Measurements from ENCODE around the gene CR1.
"Not testable (repeated sequence)": the region's sequence is repeated elsewhere in the genome, so short reads cannot be mapped to it uniquely, and the experiment has no call there.

CR1 gene

DNA sequence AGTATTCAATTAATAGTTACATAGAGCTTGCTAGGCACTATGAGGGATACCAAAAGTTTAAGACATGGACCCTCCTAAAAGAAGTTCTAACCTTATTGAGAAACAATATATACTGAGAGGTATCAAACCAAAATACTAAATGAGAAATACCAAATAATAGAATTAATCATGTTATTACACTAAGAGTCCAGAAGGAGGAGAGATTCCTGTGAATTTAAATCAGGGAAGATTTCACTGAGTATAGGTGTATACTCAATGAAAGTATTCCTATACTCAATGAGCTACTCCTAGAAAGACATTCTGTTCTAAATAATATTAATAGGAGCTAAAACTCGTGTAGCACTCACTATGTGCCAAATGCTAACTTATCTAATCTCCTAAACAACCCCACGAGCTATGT is 158.4 kb downstream of the CR1 start:
- TF ChIP-seq MYC (IDR thresholded peaks at IDR 0.05; ENCODE audit: low read depth, low read length) (no peak), POLR2A (IDR thresholded peaks at IDR 0.05; ENCODE audit: extremely low read depth, insufficient read length) (no peak)
- TF ChIP-seq, protein P1, sequence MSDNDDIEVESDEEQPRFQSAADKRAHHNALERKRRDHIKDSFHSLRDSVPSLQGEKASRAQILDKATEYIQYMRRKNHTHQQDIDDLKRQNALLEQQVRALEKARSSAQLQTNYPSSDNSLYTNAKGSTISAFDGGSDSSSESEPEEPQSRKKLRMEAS (IDR thresholded peaks at IDR 0.05; ENCODE audit: low read depth, low read length) = no peak
- TF ChIP-seq, protein P2, sequence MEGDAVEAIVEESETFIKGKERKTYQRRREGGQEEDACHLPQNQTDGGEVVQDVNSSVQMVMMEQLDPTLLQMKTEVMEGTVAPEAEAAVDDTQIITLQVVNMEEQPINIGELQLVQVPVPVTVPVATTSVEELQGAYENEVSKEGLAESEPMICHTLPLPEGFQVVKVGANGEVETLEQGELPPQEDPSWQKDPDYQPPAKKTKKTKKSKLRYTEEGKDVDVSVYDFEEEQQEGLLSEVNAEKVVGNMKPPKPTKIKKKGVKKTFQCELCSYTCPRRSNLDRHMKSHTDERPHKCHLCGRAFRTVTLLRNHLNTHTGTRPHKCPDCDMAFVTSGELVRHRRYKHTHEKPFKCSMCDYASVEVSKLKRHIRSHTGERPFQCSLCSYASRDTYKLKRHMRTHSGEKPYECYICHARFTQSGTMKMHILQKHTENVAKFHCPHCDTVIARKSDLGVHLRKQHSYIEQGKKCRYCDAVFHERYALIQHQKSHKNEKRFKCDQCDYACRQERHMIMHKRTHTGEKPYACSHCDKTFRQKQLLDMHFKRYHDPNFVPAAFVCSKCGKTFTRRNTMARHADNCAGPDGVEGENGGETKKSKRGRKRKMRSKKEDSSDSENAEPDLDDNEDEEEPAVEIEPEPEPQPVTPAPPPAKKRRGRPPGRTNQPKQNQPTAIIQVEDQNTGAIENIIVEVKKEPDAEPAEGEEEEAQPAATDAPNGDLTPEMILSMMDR (IDR thresholded peaks at IDR 0.05; ENCODE audit: low read depth, low read length) = no peak
- DNase-seq (ENCODE audit: low read depth) = no peak

DNA sequence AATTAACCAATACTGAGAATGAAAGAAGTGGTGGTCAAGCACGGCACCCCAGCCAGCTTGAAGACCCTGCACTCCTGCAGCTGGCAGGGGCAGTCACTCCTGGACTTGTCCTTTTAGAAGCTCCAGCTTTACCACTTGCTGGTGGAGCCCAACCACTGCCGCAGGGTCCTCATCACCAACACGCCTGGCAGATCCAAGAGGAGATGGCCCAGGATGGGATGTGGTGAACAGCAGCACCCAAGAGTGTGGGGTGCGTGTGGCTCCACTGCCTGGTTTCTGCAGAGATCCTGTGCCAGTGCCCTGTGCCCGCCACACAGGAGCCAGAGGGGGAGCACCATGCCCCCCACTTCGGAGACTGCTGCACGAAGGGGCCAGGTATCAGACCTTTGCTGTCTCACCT is 162.5 kb downstream of the CR1 start:
- DNase-seq (ENCODE audit: low read depth) = no peak
- H3K4me3 ChIP-seq (ENCODE audit: low read depth, low read length) = no peak overlapping the region
- TF ChIP-seq MYC (IDR thresholded peaks at IDR 0.05; ENCODE audit: low read depth, low read length) = no peak
- TF ChIP-seq, protein P2 (IDR thresholded peaks at IDR 0.05; ENCODE audit: low read depth, low read length) = no peak
- TF ChIP-seq POLR2A (IDR thresholded peaks at IDR 0.05; ENCODE audit: extremely low read depth, insufficient read length) = no peak
- TF ChIP-seq, protein P1 (IDR thresholded peaks at IDR 0.05; ENCODE audit: low read depth, low read length) = no peak

More for the DNA sequence above, 158.4 kb downstream of the CR1 start:
- H3K4me3 ChIP-seq (ENCODE audit: low read depth, low read length) = no peak overlapping the region

DNA sequence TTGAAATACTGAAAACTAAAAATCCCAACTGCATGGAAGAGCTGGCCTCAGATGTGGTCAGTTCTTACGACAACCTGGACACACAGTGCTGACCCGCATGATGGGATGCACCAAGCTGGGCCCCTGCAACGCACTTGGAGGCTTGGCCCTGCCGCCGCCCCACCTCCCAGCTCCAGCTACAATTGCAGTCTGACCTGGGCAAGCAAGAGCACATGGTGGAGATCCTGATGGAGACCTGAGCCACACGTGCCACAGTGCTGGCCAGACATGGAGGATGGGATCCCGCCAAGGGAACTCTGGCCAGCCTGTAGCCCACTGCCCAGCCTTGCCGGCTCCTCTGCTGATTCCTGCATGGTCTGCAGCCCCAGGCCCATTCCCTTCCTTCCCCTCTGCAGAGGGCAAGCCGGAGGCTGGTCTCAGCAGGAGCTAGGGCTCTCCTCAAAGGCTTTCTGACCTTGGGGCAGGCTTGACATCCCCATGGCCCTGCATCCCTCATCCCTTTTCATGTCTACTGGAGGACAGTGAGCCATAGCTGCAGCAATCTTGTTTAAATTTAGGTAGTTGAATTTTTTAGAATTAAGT is 163.0 kb downstream of the CR1 start:
- DNase-seq (ENCODE audit: low read depth) = no peak
- TF ChIP-seq MYC (IDR thresholded peaks at IDR 0.05; ENCODE audit: low read depth, low read length) (no peak), POLR2A (IDR thresholded peaks at IDR 0.05; ENCODE audit: extremely low read depth, insufficient read length) (no peak)
- TF ChIP-seq, protein P2 (IDR thresholded peaks at IDR 0.05; ENCODE audit: low read depth, low read length) = no peak
- TF ChIP-seq, protein P1 (IDR thresholded peaks at IDR 0.05; ENCODE audit: low read depth, low read length) = no peak
- H3K4me3 ChIP-seq (ENCODE audit: low read depth, low read length) = no peak overlapping the region

DNA sequence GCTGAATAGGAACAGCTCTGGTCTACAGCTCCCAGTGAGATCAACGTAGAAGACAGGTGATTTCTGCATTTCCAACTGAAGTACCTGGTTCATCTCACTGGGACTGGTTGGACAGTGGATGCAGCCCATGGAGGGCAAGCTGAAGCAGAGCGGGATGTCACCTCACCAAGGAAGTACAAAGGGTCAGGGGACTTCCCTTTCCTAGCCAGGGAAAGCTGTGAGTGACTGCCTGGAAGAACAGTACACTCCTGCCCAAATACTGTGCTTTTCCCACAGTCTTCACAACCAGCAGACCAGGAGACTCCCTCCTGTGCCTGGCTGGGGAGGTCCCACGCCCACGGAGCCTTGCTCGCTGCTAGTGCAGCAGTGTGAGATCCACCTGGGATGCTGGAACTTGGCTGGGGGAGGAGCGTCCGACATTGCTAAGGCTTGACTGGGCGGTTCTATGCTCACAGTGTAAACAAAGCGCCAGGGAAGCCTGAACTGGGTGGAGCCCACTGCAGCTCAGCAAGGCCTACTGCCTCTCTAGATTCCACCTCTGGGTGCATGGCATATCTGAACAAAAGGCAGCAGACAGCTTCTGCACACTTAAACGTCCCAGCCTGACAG is 163.7 kb downstream of the CR1 start:
- H3K4me3 ChIP-seq (ENCODE audit: low read depth, low read length) = no peak overlapping the region
- DNase-seq (ENCODE audit: low read depth) = no peak
- TF ChIP-seq, protein P1 (IDR thresholded peaks at IDR 0.05; ENCODE audit: low read depth, low read length) = no peak
- TF ChIP-seq MYC (IDR thresholded peaks at IDR 0.05; ENCODE audit: low read depth, low read length) = no peak
- TF ChIP-seq POLR2A (IDR thresholded peaks at IDR 0.05; ENCODE audit: extremely low read depth, insufficient read length) = no peak
- TF ChIP-seq, protein P2 (IDR thresholded peaks at IDR 0.05; ENCODE audit: low read depth, low read length) = no peak

DNA sequence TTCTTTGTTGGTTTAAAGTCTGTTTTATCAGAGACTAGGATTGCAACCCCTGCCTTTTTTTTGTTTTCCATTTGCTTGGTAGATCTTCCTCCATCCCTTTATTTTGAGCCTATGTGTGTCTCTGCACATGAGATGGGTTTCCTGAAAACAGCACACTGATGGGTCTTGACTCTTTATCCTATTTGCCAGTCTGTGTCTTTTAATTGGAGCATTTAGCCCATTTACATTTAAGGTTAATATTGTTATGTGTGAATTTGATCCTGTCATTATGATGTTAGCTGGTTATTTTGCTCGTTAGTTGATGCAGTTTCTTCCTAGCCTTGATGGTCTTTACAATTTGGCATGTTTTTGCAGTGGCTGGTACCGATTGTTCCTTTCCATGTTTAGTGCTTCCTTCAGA is 165.5 kb downstream of the CR1 start:
- DNase-seq (ENCODE audit: low read depth); H3K4me3 ChIP-seq (ENCODE audit: low read depth, low read length): not testable (repeated sequence)

DNA sequence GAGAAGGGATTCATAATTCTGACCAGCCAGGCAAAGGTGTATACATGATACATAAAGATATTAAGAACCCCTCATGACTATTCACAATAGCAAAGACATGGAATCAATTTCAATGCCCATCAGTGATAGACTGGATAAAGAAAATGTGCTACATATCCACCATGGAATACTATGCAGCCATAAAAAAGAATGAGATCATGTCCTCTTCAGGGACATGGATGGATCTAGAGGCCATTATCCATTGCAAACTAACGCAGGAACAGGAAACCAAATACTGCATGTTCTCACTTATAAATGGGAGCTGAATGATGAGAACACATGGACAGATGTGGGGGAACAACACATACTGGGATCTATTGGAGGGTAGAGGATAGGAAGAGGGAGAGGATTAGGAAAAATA is 170.4 kb downstream of the CR1 start:
- TF ChIP-seq MYC (IDR thresholded peaks at IDR 0.05; ENCODE audit: low read depth, low read length) = no peak
- TF ChIP-seq, protein P2 (IDR thresholded peaks at IDR 0.05; ENCODE audit: low read depth, low read length) = no peak
- TF ChIP-seq, protein P1 (IDR thresholded peaks at IDR 0.05; ENCODE audit: low read depth, low read length) = no peak
- TF ChIP-seq POLR2A (IDR thresholded peaks at IDR 0.05; ENCODE audit: extremely low read depth, insufficient read length) = no peak
- DNase-seq (ENCODE audit: low read depth) = no peak
- H3K4me3 ChIP-seq (ENCODE audit: low read depth, low read length) = no peak overlapping the region
